GM12875 (cell line): ENCODE results near the gene TMEM220.

Experiments
- H3K4me3 ChIP-seq: one replicate; pipeline ENCODE4 v1.5.1; 2011; ENCODE audit warnings: low read depth, low read length, control low read depth
- TF ChIP-seq, protein P1 (sequence below): IDR thresholded peaks from 2 replicates; pipeline ENCODE4 v1.5.1; 2011; ENCODE audit warnings: low read depth, mild to moderate bottlenecking, control low read depth, inconsistent platforms, low read length, moderate library complexity, borderline replicate concordance; ENCODE audit not compliant: insufficient read depth

The TMEM220 gene

GRCh38 chr17:10683853-10684252 lies 46.0 kb downstream of the TMEM220 start:
- TF ChIP-seq, protein P1, sequence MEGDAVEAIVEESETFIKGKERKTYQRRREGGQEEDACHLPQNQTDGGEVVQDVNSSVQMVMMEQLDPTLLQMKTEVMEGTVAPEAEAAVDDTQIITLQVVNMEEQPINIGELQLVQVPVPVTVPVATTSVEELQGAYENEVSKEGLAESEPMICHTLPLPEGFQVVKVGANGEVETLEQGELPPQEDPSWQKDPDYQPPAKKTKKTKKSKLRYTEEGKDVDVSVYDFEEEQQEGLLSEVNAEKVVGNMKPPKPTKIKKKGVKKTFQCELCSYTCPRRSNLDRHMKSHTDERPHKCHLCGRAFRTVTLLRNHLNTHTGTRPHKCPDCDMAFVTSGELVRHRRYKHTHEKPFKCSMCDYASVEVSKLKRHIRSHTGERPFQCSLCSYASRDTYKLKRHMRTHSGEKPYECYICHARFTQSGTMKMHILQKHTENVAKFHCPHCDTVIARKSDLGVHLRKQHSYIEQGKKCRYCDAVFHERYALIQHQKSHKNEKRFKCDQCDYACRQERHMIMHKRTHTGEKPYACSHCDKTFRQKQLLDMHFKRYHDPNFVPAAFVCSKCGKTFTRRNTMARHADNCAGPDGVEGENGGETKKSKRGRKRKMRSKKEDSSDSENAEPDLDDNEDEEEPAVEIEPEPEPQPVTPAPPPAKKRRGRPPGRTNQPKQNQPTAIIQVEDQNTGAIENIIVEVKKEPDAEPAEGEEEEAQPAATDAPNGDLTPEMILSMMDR = peak; percentile 36; the same call in 1 of the 2 replicates
- H3K4me3 ChIP-seq = no peak overlapping the region

- TF ChIP-seq, protein P1 = no peak
These were observed 47.9 kb downstream of the TMEM220 start for GRCh38 chr17:10681866-10682446.

DNA sequence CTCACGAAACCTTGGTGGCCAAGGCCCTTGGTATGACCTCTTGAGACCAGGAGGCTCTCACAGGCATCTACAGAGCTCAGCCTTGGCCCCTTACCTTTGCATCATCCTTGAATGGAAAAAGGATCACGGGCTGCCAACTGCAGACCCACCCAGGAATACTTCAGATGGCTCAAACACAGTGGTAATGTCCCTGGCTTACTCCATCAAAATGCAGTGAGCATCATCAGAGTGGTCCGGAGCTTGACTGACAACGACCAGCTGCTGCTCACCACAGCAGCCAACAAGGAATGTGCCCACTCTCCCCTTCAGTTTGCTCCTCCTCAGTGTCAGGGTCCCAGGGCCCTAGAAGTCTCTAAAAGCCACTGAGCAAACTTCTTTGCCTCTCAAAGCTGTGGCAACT lies 55.1 kb downstream of the TMEM220 start:
- TF ChIP-seq, protein P1 = no peak
- no peak overlapping the region for H3K4me3 ChIP-seq

More at GRCh38 chr17:10681866-10682446, 47.9 kb downstream of the TMEM220 start:
- no peak overlapping the region for H3K4me3 ChIP-seq

- no peak overlapping the region for H3K4me3 ChIP-seq
- TF ChIP-seq, protein P1 = no peak
These were observed 56.5 kb downstream of the TMEM220 start for GRCh38 chr17:10673312-10673711.

GRCh38 chr17:10668775-10669174 lies 61.0 kb downstream of the TMEM220 start:
- H3K4me3 ChIP-seq = no peak overlapping the region
- TF ChIP-seq, protein P1 = no peak

DNA sequence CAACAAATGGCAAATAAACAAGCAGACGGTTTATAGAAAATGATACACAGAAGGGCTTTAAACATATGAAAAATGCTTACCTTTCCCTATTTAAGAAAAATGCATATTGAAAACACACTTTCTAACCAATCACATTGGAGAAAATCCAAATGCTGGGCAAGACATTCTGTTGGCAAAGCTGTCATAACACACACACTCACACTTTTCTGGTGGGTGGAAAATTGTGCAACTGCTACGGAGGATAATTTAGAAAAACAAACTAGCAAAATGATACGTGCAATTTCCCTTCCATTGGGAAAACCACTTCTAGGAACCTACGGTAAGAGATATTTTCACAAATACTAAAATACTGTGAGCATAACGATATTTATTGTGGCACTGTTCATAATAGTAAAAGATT lies 62.9 kb downstream of the TMEM220 start:
- H3K4me3 ChIP-seq = no peak overlapping the region
- TF ChIP-seq, protein P1 = no peak

DNA sequence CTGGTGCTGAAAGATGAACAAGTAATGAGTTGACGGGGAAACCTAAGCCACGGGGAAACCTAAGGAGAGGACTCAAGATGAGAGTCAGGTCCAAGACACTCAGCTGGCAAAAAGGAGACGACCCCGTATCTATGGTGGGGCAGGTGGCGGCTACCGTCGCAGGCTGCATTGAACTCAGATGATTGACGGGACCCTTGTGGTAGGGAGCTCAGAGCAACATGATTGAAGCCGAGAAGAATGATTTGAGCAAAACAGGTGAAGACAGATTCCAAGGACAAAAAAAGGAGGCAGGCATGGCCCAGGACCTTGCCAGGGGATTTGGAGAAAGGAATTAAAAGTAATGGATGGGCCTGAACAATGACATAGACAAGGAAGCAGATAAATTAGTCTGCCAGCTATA lies 65.3 kb downstream of the TMEM220 start:
- H3K4me3 ChIP-seq = no peak overlapping the region
- TF ChIP-seq, protein P1 = no peak
